Measurements from ENCODE around the gene DPF3.

DNA sequence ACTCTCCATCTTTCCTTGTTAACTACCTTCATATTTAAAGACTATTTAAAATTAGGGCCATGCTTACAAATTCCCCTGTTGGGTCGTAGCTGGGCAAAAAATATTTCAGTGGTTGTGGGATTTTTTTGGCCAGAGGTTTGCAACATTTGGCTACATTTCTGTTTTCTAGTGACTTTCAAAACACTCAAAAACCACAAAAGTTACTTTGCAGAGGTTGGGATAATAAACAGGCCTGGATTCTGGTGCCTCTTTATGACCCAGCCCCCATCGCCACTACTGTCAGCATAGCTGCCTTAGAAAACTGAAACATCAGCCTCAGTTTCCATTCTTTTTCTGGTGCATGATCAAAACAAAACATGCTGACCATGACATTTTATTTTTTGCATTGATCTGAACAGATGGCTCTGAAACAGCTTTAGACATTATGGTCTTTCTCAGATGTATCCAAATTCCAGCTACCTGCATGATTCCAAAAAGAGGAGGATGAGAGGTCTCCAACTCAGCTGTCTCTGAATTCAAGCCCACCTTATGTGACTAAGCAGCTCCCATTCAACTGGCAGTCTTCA is 5.2 kb downstream of the DPF3 start:
- TF ChIP-seq, protein P1, sequence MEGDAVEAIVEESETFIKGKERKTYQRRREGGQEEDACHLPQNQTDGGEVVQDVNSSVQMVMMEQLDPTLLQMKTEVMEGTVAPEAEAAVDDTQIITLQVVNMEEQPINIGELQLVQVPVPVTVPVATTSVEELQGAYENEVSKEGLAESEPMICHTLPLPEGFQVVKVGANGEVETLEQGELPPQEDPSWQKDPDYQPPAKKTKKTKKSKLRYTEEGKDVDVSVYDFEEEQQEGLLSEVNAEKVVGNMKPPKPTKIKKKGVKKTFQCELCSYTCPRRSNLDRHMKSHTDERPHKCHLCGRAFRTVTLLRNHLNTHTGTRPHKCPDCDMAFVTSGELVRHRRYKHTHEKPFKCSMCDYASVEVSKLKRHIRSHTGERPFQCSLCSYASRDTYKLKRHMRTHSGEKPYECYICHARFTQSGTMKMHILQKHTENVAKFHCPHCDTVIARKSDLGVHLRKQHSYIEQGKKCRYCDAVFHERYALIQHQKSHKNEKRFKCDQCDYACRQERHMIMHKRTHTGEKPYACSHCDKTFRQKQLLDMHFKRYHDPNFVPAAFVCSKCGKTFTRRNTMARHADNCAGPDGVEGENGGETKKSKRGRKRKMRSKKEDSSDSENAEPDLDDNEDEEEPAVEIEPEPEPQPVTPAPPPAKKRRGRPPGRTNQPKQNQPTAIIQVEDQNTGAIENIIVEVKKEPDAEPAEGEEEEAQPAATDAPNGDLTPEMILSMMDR (conservative IDR thresholded peaks at IDR 0.05 in 1 of 2, IDR thresholded peaks at IDR 0.05 in 1 of 2; ENCODE audit: low read depth in 1 of 2, low read length in 2 of 2), result no peak
- no peak for TF ChIP-seq EZH2 (IDR thresholded peaks at IDR 0.05; ENCODE audit: low read length, missing control alignments)

Measured in fibroblast of lung (primary cell).